ENCODE data around the gene COLEC12. TPM values are rescaled to one million over a fixed set of nuclear protein-coding genes. Genes with fewer than 3 reads are reported as not detected.

COLEC12 gene
- total RNA-seq = 297 and 345 TPM in 2 replicates

GRCh38 chr18:500632-501405 is at the start of gene COLEC12:
Gene COLEC12, minus strand, starts transcription at chr18:500701. Its CDS starts 187 bp downstream, at chr18:500514.

GRCh38 chr18:267688-268552 is 232.6 kb downstream of the COLEC12 start, which contains the start of gene THOC1:
Gene THOC1, minus strand, starts transcription at chr18:268047. Its CDS starts 28 bp downstream, at chr18:268019.

Other genes starting within 250 kb of the COLEC12 start
- gene THOC1, start 232.7 kb downstream of the COLEC12 start, total RNA-seq = 27.1 and 36.2 TPM in 2 replicates
- not detected in 2 replicates for gene CETN1, start 79.7 kb upstream of the COLEC12 start, total RNA-seq
- not detected in 2 replicates for gene CLUL1, start 96.3 kb upstream of the COLEC12 start, total RNA-seq
- gene TYMS, start 157.0 kb upstream of the COLEC12 start, total RNA-seq = 2.9 and 3.6 TPM in 2 replicates
- gene ENOSF1, start 211.9 kb upstream of the COLEC12 start, total RNA-seq = 29.5 and 50.1 TPM in 2 replicates

All from hair follicle dermal papilla cell (primary cell).